ENCODE data around the gene TMEM63B.

The TMEM63B gene

DNA sequence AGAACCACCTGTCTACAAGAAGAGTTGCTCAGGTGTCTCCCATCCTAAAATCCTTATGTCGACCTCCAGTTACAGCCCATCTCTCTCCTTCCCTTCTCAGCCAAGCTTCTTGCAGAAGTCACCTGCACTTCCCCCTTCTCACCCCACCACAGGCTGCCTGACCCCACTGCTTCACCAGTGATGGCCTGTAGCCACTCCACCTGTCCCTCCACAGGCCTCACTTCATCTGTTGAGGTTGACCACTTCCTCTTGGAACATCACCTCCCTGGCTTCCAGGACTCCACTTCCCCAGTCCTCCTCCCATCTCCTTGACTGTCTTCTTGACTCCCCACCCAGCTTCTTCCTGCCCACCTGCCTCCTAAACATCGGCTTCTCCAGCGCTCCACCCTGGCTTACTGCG lies 25.5 kb upstream of the TMEM63B start:
- no peak for TF ChIP-seq CTCF (IDR thresholded peaks at IDR 0.05; ENCODE audit: control extremely low read depth, extremely low read depth, low read depth, missing control alignments)
- ChIA-PET POLR2A (interaction anchor here (0.8 kb wide), 1 partner anchor 145 kb away, joined by 3 read pairs; the partner anchor contains the start of gene HSP90AB1), CTCF (interaction anchor here (7.2 kb wide), 1 partner anchor 10 kb away, joined by 110 read pairs; no protein-coding TSS in a partner anchor)
- no peak for DNase-seq (ENCODE audit: extremely low spot score)

GRCh38 chr6:44102527-44102926 lies 24.8 kb upstream of the TMEM63B start:
- POLR2A ChIA-PET = interaction anchor here (0.8 kb wide), 1 partner anchor 145 kb away, joined by 3 read pairs; the partner anchor contains the start of gene HSP90AB1
- CTCF ChIA-PET = interaction anchor here (0.9 to 1.4 kb wide), 4 partner anchors 10 to 71 kb away, joined by 3 to 4 read pairs (median 3); no protein-coding TSS in a partner anchor
- no peak for TF ChIP-seq CTCF (IDR thresholded peaks at IDR 0.05; ENCODE audit: control extremely low read depth, extremely low read depth, low read depth, missing control alignments)
- no peak for DNase-seq (ENCODE audit: extremely low spot score)

GRCh38 chr6:44104481-44105021 lies 22.8 kb upstream of the TMEM63B start:
- ChIA-PET CTCF (interaction anchor here (15.0 kb wide), 1 partner anchor 7 kb away, joined by 110 read pairs; no protein-coding TSS in a partner anchor), POLR2A (no interaction called here)

DNA sequence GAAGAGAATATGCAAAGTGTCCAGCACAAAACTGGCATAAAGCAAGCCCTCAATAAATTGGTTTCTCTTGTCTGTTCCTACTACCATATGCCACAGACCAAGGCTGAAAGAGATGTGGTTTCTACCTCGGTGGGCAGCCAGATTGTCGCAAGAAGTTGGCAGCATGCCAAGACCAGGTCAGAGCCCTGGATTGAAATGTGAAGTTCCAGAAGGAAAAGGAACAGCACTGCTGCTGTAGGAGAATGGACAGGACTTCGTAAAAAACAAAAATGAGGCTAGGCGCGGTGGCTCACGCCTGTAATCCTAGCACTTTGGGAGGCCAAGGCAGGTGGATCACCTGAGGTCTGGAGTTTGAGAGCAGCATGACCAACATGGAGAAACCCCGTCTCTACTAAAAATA lies 22.2 kb upstream of the TMEM63B start:
- POLR2A ChIA-PET = no interaction called here
- TF ChIP-seq CTCF (IDR thresholded peaks at IDR 0.05; ENCODE audit: control extremely low read depth, extremely low read depth, low read depth, missing control alignments) = no peak
- CTCF ChIA-PET = interaction anchor here (15.0 kb wide), 1 partner anchor 7 kb away, joined by 110 read pairs; no protein-coding TSS in a partner anchor

More at GRCh38 chr6:44104481-44105021, 22.8 kb upstream of the TMEM63B start:
- TF ChIP-seq CTCF (IDR thresholded peaks at IDR 0.05; ENCODE audit: control extremely low read depth, extremely low read depth, low read depth, missing control alignments) = no peak
- no peak for DNase-seq (ENCODE audit: extremely low spot score)

GRCh38 chr6:44105993-44106740 lies 21.2 kb upstream of the TMEM63B start:
- TF ChIP-seq CTCF (IDR thresholded peaks at IDR 0.05; ENCODE audit: control extremely low read depth, extremely low read depth, low read depth, missing control alignments) = no peak
- ChIA-PET CTCF (interaction anchor here (1.2 to 15.0 kb wide), 3 partner anchors 8 to 199 kb away, joined by 3 to 110 read pairs (median 4); no protein-coding TSS in a partner anchor), POLR2A (no interaction called here)
- DNase-seq (ENCODE audit: extremely low spot score) = no peak

More for the DNA sequence above, 22.2 kb upstream of the TMEM63B start:
- DNase-seq (ENCODE audit: extremely low spot score) = no peak

- no peak for TF ChIP-seq CTCF (IDR thresholded peaks at IDR 0.05; ENCODE audit: control extremely low read depth, extremely low read depth, low read depth, missing control alignments)
- CTCF ChIA-PET = interaction anchor here (1.1 to 15.0 kb wide), 4 partner anchors 9 to 199 kb away, joined by 3 to 110 read pairs (median 4); no protein-coding TSS in a partner anchor
- DNase-seq (ENCODE audit: extremely low spot score) = no peak
- POLR2A ChIA-PET = no interaction called here
These were observed 20.3 kb upstream of the TMEM63B start for GRCh38 chr6:44107017-44107416.
